Measurements from ENCODE around the gene NEMP2.

DNA sequence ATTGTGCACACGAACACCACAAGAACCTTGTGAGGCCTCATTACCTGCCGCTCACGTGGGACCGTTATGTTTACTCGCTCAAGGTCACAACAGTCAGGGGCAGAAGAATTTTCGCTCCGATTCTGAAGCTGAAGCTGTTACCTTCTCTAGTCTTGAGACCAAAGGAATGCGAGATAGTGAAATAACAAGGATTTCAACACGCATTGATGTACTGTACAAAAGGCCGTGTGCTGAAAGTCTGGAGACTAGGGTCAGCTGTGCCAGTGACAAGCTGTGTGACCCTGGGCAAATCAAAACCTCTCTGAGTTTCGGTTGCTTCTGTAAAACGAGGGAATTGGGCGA is 583 bp downstream of the NEMP2 start:
- TF ChIP-seq, protein P1, sequence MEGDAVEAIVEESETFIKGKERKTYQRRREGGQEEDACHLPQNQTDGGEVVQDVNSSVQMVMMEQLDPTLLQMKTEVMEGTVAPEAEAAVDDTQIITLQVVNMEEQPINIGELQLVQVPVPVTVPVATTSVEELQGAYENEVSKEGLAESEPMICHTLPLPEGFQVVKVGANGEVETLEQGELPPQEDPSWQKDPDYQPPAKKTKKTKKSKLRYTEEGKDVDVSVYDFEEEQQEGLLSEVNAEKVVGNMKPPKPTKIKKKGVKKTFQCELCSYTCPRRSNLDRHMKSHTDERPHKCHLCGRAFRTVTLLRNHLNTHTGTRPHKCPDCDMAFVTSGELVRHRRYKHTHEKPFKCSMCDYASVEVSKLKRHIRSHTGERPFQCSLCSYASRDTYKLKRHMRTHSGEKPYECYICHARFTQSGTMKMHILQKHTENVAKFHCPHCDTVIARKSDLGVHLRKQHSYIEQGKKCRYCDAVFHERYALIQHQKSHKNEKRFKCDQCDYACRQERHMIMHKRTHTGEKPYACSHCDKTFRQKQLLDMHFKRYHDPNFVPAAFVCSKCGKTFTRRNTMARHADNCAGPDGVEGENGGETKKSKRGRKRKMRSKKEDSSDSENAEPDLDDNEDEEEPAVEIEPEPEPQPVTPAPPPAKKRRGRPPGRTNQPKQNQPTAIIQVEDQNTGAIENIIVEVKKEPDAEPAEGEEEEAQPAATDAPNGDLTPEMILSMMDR (IDR thresholded peaks at IDR 0.05) = no peak
- no peak for TF ChIP-seq POLR2A (IDR thresholded peaks at IDR 0.05)

All from lower leg skin (tissue), 3 donors.